Common myeloid progenitor, CD34-positive (primary cell): Measurements from ENCODE around the gene CAMK1.

Experiments used
- CTCF ChIA-PET: fragments of 350-600 bp; sonication (Branson Sonifier 250); formaldehyde crosslinking; loops from one replicate; lab custom pipeline; 2021; ENCODE audit warnings: antibody characterized with exemption; lab: Charles Lee
- POLR2A ChIA-PET: fragments of 350-600 bp; sonication (Branson Sonifier 250); formaldehyde crosslinking; loops from one replicate; lab custom pipeline; 2021; ENCODE audit warnings: antibody characterized with exemption; lab: Charles Lee
- DNase-seq, 3 donors: peaks; one replicate each; pipeline versions ENCODE4 v3.0.0 to v3.0.0-alpha.2; 2013
- H3K27ac ChIP-seq, 2 experiments: 1 replicate in 1 of 2; 2 replicates in 1 of 2; pipeline ENCODE4 v1.7.0; 2013; ENCODE audit warnings: inconsistent platforms in 2 of 2, low read length in 2 of 2, mild to moderate bottlenecking in 2 of 2, low read depth in 1 of 2, moderate library complexity in 1 of 2; ENCODE audit not compliant: severe bottlenecking in 2 of 2, insufficient read depth in 1 of 2, poor library complexity in 1 of 2
- H3K27me3 ChIP-seq, 5 experiments: replicated peaks in 2 of 5; 1 replicate in 3 of 5; 2 replicates in 2 of 5; pipeline versions ENCODE4 v1.6.1 to v1.7.0; 2013; ENCODE audit warnings: low read length in 4 of 5, mild to moderate bottlenecking in 2 of 5, moderate library complexity in 2 of 5, inconsistent platforms in 1 of 5; ENCODE audit not compliant: insufficient read depth in 5 of 5, control insufficient read depth in 4 of 5
- H3K36me3 ChIP-seq, 4 experiments: 1 replicate in 2 of 4; 2 replicates in 2 of 4; pipeline versions ENCODE4 v1.6.1 to v1.7.0; 2013; ENCODE audit warnings: low read length in 3 of 4, control low read depth in 1 of 4, mild to moderate bottlenecking in 1 of 4; ENCODE audit not compliant: control insufficient read depth in 4 of 4, insufficient read depth in 4 of 4
- H3K4me1 ChIP-seq, 4 experiments: 1 replicate in 3 of 4; 2 replicates in 1 of 4; pipeline versions ENCODE4 v1.6.1 to v1.7.1; 2013; ENCODE audit warnings: low read length in 3 of 4, mild to moderate bottlenecking in 3 of 4, control low read depth in 1 of 4, inconsistent platforms in 1 of 4, moderate library complexity in 1 of 4; ENCODE audit not compliant: control insufficient read depth in 4 of 4, insufficient read depth in 4 of 4; ENCODE audit errors: control extremely low read depth in 1 of 4
- H3K4me3 ChIP-seq, 7 experiments: 1 replicate in 4 of 7; 2 replicates in 3 of 7; pipeline versions ENCODE4 v1.5.1 to v1.7.0; 2013; ENCODE audit warnings: mild to moderate bottlenecking in 7 of 7, low read length in 6 of 7, moderate library complexity in 6 of 7, inconsistent platforms in 2 of 7, low read depth in 2 of 7, control low read depth in 1 of 7; ENCODE audit not compliant: insufficient read depth in 4 of 7, control insufficient read depth in 1 of 7; ENCODE audit errors: extremely low read depth in 1 of 7
- H3K9me3 ChIP-seq, 5 experiments: 1 replicate in 4 of 5; 2 replicates in 1 of 5; pipeline versions ENCODE4 v1.6.1 to v1.7.1; 2013; ENCODE audit warnings: low read length in 4 of 5, mild to moderate bottlenecking in 2 of 5, inconsistent platforms in 1 of 5, low read depth in 1 of 5, moderate library complexity in 1 of 5; ENCODE audit not compliant: control insufficient read depth in 4 of 5, insufficient read depth in 2 of 5; ENCODE audit errors: control extremely low read depth in 1 of 5
- WGBS: methylation state at CpG from one replicate; pipeline ENCODE4 v1.1.5; 2013; ENCODE audit not compliant: insufficient coverage; 5-methylcytosine and 5-hydroxymethylcytosine counted together

The CAMK1 gene

DNA sequence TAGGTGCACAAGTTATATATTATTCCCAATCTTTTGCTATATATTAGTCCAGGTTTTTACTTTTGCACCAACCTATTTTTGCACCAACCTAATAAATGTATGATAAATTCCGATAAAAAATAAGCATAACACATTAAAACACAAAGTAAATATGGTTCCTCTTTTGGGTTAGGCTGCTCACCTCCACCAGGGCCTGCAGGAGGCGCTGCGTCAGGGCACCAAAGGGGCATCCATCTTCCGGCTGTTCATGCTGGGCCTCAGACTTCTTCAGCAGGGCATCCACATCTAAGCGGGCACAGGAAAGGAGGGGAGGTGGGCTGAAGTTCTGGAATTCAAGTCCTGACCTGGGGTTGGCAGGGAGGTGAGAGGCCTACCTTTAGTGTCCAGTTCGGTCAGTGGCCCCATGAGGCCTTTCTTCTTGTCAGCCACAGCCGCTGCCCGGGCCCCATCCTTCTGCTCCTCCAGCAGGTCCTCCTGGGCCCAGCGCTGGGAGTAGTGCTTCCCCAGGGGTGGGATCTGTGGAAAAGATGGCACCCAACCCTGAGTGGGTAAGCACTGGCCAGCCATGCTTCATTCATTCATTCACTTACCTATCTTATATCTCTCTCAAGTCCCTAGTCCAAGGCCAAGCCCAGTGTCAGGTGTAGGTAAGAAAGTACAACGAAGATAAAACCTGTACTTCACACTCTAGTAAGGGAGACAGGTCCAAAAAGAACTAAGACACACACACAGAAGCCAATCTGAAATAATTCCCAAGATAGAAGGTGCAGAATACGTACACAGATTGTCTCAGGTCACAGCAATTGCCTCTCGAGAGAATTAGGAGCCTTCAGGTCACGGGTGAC lies 17.3 kb upstream of the CAMK1 start:
- WGBS, result 97% methylated on average over 11 of the region's 13 CpGs
- Histone ChIP-seq H3K27me3 (no peaks in the 10 kb centered on the region), H3K27ac (no peak overlapping the region), H3K4me3 (no peak overlapping the region), H3K36me3 (peaks cover 17 to 58% (median 43%) of the 10 kb centered on the region in 4 experiments), H3K9me3 (no peaks in the 10 kb centered on the region), H3K4me1 (peaks cover under 1 to 31% (median 8%) of the 10 kb centered on the region in 4 experiments)
- peak in 2 of 3 donors; percentile 48 to 49 for DNase-seq
- ChIA-PET POLR2A (interaction anchor here (0.6 kb wide), 1 partner anchor 15 kb away, joined by 4 read pairs; no protein-coding TSS in a partner anchor), CTCF (interaction anchor here (1.2 to 1.8 kb wide), 2 partner anchors 13 to 55 kb away, joined by 3 to 7 read pairs; partner anchors contain the start of gene BRPF1)

DNA sequence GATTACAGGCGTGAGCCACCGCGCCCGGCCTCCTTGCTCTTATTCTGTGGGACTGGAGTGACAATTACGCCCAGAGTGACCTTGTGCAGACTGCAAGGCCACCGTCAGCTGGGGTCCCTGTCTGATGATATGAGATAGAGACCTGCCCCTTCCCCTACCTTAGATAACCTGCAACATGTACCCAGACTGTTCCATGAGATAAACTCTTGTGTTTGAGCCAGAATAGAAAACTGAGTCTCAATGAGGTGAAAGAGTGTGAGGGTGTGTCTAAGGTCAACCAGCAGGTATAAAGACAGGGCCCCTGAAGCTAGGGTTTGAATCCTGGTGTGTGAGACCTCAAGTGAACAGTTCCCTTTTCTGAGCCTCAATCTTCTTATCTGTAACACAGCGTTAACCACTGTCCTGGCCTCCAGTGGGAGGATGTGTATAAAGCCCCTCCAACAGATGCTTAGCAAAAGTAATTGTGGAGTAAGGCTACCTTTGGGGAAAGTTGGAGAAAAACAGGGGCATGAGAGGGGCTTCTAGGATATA lies 16.5 kb upstream of the CAMK1 start:
- CTCF ChIA-PET, result interaction anchor here (1.0 to 1.8 kb wide), 3 partner anchors 12 to 55 kb away, joined by 3 to 7 read pairs (median 3); partner anchors contain the start of gene BRPF1
- Histone ChIP-seq H3K27ac (no peak overlapping the region), H3K9me3 (no peaks in the 10 kb centered on the region), H3K4me1 (peaks cover 6 to 31% (median 9%) of the 10 kb centered on the region in 4 experiments), H3K27me3 (no peaks in the 10 kb centered on the region), H3K4me3 (no peak overlapping the region), H3K36me3 (peaks cover 17 to 63% (median 44%) of the 10 kb centered on the region in 4 experiments)
- WGBS, result 89% methylated on average over 7 of the region's 7 CpGs
- peak in 1 of 3 donors; percentile 6 for DNase-seq
- POLR2A ChIA-PET, result no interaction called here

DNA sequence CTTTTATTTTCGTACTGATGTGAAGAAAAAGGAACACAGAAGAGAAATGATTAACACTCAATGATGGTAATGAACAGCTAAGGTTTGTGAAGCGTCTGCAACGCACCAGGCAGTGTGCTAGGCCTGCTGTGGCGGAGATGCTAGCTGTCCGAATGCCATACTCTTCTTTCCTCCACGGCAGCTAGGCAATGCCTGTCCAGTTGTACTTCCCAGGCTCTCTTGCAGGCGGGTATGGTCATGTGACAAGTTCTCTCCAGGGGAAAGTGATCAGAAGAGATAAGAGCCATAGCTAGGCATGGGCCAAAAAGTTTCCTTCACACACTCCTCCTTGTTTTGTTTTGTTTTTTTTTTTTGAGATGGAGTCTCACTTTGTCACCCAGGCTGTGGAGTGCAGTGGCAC lies 15.9 kb upstream of the CAMK1 start:
- POLR2A ChIA-PET, result no interaction called here
- 87% methylated on average over 6 of the region's 7 CpGs for WGBS
- peaks cover 16 to 60% (median 43%) of the 10 kb centered on the region in 4 experiments for H3K36me3 ChIP-seq
- CTCF ChIA-PET, result interaction anchor here (1.0 to 1.8 kb wide), 4 partner anchors 11 to 54 kb away, joined by 3 to 7 read pairs (median 4); partner anchors contain the start of gene BRPF1
- no peaks in the 10 kb centered on the region for H3K9me3 ChIP-seq
- H3K27ac ChIP-seq, result no peak overlapping the region
- H3K27me3 ChIP-seq, result no peaks in the 10 kb centered on the region
- H3K4me3 ChIP-seq, result no peak overlapping the region
- no peak for DNase-seq
- H3K4me1 ChIP-seq, result peaks cover 13 to 33% (median 15%) of the 10 kb centered on the region in 4 experiments

DNA sequence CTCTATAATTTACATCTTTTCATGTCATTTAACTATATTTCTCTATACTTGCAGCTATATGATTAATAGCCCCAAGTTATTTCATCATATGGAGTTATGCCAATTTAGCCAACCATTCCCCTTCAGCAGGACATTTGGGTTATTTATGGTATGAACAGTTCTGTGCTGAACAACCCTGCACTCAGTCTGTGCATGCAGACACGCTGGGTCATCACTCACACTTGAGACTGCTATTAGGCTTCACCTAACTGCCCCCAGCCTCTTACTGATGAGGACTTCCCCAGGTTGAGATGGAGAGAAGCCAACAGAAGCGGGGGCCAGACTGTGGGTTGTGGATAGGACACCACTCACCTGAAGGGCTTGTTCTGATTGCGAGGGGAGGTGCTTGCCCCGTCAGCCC lies 15.2 kb upstream of the CAMK1 start:
- POLR2A ChIA-PET, result no interaction called here
- no peak overlapping the region for H3K4me3 ChIP-seq
- H3K9me3 ChIP-seq, result no peaks in the 10 kb centered on the region
- H3K27ac ChIP-seq, result no peak overlapping the region
- CTCF ChIA-PET, result interaction anchor here (0.7 to 1.8 kb wide), 3 partner anchors 10 to 31 kb away, joined by 3 to 7 read pairs (median 4); no protein-coding TSS in a partner anchor
- H3K4me1 ChIP-seq, result peaks cover 16 to 40% (median 20%) of the 10 kb centered on the region in 4 experiments
- H3K36me3 ChIP-seq, result peaks cover 11 to 55% (median 38%) of the 10 kb centered on the region in 4 experiments
- WGBS, result 100% methylated on average over 1 of the region's 4 CpGs
- no peaks in the 10 kb centered on the region for H3K27me3 ChIP-seq
- no peak for DNase-seq

- CTCF ChIA-PET, result interaction anchor here (2.1 kb wide), 1 partner anchor 16 kb away, joined by 6 read pairs; no protein-coding TSS in a partner anchor
- Histone ChIP-seq H3K9me3 (no peaks in the 10 kb centered on the region), H3K27me3 (no peaks in the 10 kb centered on the region), H3K36me3 (peaks cover 11 to 45% (median 33%) of the 10 kb centered on the region in 4 experiments), H3K4me1 (peaks cover 22 to 50% (median 30%) of the 10 kb centered on the region in 4 experiments), H3K27ac (no peak overlapping the region), H3K4me3 (no peak overlapping the region)
- no peak for DNase-seq
- 99% methylated on average over 14 of the region's 14 CpGs for WGBS
- POLR2A ChIA-PET, result no interaction called here
Measured at GRCh38 chr3:9783954-9784353, 14.2 kb upstream of the CAMK1 start.

DNA sequence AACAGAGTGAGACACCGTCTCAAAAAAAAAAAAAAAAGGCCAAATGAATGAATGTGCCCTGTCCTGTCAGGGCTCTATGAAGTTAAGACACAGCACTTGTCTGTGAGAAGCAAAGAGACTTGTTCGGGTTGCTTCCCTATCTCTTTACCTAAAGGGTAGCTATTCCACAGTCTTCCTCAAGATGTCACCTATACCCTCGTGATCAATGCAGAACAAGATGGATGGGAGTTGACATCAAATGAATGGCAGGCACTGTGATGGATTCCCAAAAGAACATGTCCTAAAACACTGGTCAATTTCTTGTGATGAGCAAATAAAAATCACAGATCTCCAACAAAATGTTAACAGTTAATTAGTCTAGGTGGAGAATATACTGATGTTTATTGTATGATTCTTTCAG lies 13.0 kb upstream of the CAMK1 start:
- H3K27ac ChIP-seq, result no peak overlapping the region
- peaks cover 0 to under 1% (median 0%) of the 10 kb centered on the region in 5 experiments for H3K27me3 ChIP-seq
- no peak overlapping the region for H3K4me3 ChIP-seq
- POLR2A ChIA-PET, result interaction anchor here (1.4 kb wide), 1 partner anchor 10 kb away, joined by 4 read pairs; the partner anchor contains the start of genes ARPC4 and TADA3
- H3K4me1 ChIP-seq, result peaks cover 30 to 62% (median 42%) of the 10 kb centered on the region in 4 experiments
- 79% methylated on average over 2 of the region's 3 CpGs for WGBS
- peaks cover 11 to 43% (median 30%) of the 10 kb centered on the region in 4 experiments for H3K36me3 ChIP-seq
- CTCF ChIA-PET, result interaction anchor here (0.5 to 2.2 kb wide), 10 partner anchors 8 to 67 kb away, joined by 3 to 7 read pairs (median 4); partner anchors contain the start of genes ARPC4, CAMK1, OGG1 and TADA3
- no peaks in the 10 kb centered on the region for H3K9me3 ChIP-seq
- peak in 2 of 3 donors; percentile 14 to 25 for DNase-seq
